Brain microvascular endothelial cell (primary cell): Measurements from ENCODE around the gene CARS1.

Experiments used
- DNase-seq: peaks from one replicate; pipeline ENCODE4 v3.0.0-alpha.2; 2020
- H3K27ac ChIP-seq: fragments of 250-450 bp; sonication (Bioruptor Pico); 2 replicates; pipeline ENCODE4 v1.5.1; 2020; ENCODE audit warnings: mild to moderate bottlenecking, moderate library complexity
- H3K27me3 ChIP-seq: fragments of 250-450 bp; sonication (Bioruptor Pico); replicated peaks from 2 replicates; pipeline ENCODE4 v1.5.1; 2020; ENCODE audit warnings: mild to moderate bottlenecking
- H3K36me3 ChIP-seq: fragments of 250-450 bp; sonication (Bioruptor Pico); replicated peaks from 2 replicates; pipeline ENCODE4 v1.5.1; 2020; ENCODE audit warnings: mild to moderate bottlenecking
- H3K4me3 ChIP-seq: 2 replicates; pipeline ENCODE4 v1.5.1; 2011; ENCODE audit warnings: low read depth, mild to moderate bottlenecking, control low read depth, low read length, moderate library complexity
- CTCF ChIP-seq: IDR thresholded peaks from 2 replicates; pipeline ENCODE4 v1.5.1; 2011; ENCODE audit warnings: low read depth, mild to moderate bottlenecking, moderate library complexity, low read length, control low read depth, inconsistent platforms; ENCODE audit errors: missing control alignments
- in situ Hi-C: cut with HindIII; loops from 2 replicates; pipeline ENCODE4 v1.10.0; 2017; ENCODE audit warnings: low sequenced_read_pairs, low pct_ligation_motif_present

CARS1 gene

GRCh38 chr11:3030289-3031070, 26.7 kb downstream of the CARS1 start:
- Histone ChIP-seq H3K4me3 (no peak overlapping the region), H3K27ac (no peak overlapping the region), H3K36me3 (peaks cover 55% of the 10 kb centered on the region), H3K27me3 (no peaks in the 10 kb centered on the region)
- no peak for DNase-seq
- in situ Hi-C loops, result no loop called here
- no peak for TF ChIP-seq CTCF

- Histone ChIP-seq H3K27me3 (no peaks in the 10 kb centered on the region), H3K36me3 (peaks cover 60% of the 10 kb centered on the region), H3K27ac (no peak overlapping the region), H3K4me3 (no peak overlapping the region)
- no peak for DNase-seq
- no peak for TF ChIP-seq CTCF
- in situ Hi-C loops, result no loop called here
These were observed 28.4 kb downstream of the CARS1 start for GRCh38 chr11:3028813-3029212.

GRCh38 chr11:3026803-3027202, 30.4 kb downstream of the CARS1 start:
- H3K4me3 ChIP-seq, result no peak overlapping the region
- no peaks in the 10 kb centered on the region for H3K27me3 ChIP-seq
- no peak for DNase-seq
- no peak overlapping the region for H3K27ac ChIP-seq
- peaks cover 58% of the 10 kb centered on the region for H3K36me3 ChIP-seq
- in situ Hi-C loops, result no loop called here
- TF ChIP-seq CTCF, result no peak

- H3K36me3 ChIP-seq, result peaks cover 58% of the 10 kb centered on the region
- no peak for TF ChIP-seq CTCF
- in situ Hi-C loops, result no loop called here
- H3K4me3 ChIP-seq, result no peak overlapping the region
- DNase-seq, result peak; percentile 74
- peak overlapping the region; percentile 86 for H3K27ac ChIP-seq
- H3K27me3 ChIP-seq, result no peaks in the 10 kb centered on the region
These were observed 34.2 kb downstream of the CARS1 start for GRCh38 chr11:3022982-3023381.

- Histone ChIP-seq H3K27ac (peak overlapping the region; percentile 86), H3K4me3 (no peak overlapping the region), H3K27me3 (no peaks in the 10 kb centered on the region), H3K36me3 (peaks cover 64% of the 10 kb centered on the region)
- peak; percentile 66 for DNase-seq
- in situ Hi-C loops, result no loop called here
- no peak for TF ChIP-seq CTCF
These were observed 34.8 kb downstream of the CARS1 start for GRCh38 chr11:3022300-3022967.
